GM18511 (cell line): ENCODE measurements around the gene ZNF664.

Experiments used
- ATAC-seq: cut with Tn5 transposase; IDR thresholded peaks from one replicate; pipeline ENCODE4 v1.9.1; 2021; ENCODE audit warnings: mild to moderate bottlenecking, moderate library complexity; ENCODE audit not compliant: unreplicated experiment

Gene ZNF664

DNA sequence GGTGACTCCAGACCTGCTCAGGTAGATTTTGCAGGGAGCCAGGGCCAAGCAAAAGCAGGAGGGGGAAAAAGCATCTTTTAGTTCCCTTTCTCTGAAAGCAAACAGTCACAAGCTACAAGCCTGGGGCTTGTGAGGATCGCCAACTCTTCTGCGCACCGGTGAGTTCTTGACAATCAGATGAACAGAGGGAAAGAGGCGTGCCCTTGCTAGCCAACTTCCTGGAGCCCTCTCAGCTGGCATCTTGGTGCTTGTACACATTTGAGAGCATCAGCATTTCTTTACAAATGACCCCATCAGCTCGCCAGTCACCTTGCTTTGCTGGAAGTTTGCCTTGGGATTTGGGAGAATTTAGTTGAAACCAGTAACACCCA is 55.5 kb downstream of the ZNF664 start:
- no peak for ATAC-seq

- no peak for ATAC-seq
Measured at GRCh38 chr12:124030008-124030407, 57.0 kb downstream of the ZNF664 start.

DNA sequence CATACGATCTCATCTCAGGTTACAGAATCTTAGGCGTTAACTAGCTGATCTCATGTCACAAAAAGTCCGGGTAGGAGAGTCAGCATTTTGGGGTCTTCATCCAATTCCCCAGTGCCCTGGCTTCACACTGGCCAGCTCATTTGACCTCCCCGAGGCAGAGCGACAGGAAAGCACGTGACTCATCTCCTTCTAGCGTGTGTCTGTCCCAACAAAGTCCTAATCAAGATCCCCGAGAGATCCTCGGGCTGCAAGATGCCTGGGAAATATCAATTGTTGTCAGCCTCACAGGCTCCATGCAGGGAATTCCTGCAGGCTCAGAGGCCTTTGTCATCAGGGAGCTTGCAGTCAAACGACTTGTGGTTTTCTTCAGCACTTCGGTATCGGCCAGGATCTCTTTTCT is 57.5 kb downstream of the ZNF664 start:
- ATAC-seq = no peak

DNA sequence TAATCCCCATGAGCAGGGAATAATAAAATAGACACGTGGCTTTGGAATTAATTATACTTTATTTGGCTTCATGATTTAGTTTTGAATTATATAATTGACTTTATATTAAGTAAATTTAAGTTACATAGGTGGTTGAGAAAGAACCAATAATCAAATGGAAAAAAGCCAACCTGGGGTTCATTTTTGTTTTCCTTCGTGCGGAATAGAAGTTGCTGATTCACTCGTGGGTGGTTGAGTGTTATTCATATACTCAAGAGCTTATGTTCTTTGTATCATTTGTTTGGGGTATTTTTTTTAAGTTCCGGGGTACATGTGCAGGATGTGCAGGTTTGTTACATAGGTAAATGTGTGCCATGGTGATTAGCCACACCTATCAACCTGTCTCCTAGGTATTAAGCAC is 58.0 kb downstream of the ZNF664 start:
- no peak for ATAC-seq

DNA sequence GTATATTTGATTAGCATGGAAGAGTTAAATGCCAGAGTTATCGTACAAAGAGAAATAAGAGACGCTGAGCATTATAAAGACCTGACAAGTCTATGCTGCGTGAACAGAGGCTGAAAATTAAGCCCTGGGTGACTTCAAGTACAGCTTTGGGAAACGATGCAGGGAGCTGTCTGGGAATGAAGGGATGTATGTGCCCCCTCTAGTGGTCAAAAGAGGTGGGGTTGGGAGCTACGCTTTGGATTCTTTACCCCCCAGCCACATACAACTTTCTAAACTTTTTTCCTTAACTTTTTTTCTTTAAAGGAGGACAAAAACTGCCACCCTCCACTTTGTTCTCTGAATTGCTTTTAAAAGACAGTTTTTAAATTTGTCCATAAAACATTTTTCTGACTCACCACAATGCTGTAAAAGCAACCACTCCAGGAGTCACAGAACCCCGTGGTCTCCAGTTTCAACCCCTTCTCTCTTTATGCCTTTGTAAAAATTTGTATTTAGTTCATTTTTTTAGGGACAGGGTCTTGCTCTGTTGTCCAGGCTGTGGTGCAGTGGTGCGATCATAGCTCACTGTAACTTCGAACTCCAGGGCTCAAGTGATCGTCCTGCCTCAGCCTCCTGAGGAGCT is 59.4 kb downstream of the ZNF664 start:
- ATAC-seq = no peak

- ATAC-seq = no peak
Measured at GRCh38 chr12:124033859-124034258, 60.8 kb downstream of the ZNF664 start.

DNA sequence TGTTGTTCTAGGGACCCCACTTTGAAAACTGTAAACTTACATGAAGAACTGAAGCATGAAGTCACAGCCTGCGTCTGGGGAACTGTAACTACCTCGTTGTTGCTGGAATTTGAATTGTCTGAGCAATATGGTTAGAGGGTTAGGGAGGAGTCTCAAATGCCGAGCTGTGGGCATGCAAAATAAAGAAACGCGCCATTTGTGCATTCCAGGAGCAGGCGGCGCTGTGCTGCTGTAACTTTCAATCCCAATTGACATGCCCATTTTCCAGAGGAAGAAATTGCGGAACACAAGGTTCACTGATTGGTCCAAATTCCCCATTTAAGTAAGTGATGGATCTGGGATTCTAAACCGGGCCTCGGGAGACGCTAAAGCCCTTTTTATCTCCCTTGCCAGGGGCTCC is 61.3 kb downstream of the ZNF664 start:
- ATAC-seq = no peak

DNA sequence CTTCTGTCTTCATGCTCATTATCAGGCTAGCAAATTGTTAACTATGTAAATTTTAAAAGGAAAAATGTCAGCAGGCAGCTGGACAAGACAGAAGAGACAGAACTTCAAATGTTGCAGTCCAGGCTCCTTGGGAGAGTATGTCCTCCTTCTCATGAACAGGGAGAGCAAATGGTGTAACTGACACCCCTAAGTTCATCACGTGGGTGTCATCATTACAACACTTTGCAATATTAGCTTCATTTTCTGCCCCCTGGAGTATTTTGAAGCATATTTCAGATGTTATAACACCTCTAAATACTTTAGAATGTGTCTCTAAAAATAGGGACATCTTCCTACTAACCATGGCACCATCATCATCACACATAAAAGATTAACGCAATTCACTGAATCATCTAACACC is 62.1 kb downstream of the ZNF664 start:
- no peak for ATAC-seq

DNA sequence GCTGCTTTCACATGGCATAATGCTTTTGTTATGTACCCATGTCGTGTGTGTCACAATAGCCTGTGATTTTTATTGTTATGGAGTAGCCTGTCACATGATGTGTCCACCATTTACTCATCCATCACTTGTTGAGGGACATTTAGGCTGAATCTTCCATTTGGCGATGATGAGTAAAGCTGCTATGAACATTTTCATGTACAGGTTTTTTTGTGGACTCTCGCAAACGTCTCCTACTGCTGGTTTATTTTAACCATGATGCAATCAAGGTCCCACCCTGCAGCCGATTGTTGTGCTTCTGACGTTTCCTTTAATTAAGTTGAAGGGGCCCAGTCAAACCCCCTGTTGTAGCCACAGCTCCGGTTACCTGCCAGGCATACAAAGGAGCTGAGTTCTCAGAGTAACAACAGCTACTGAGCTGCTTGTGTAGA is 63.2 kb downstream of the ZNF664 start:
- ATAC-seq = no peak

DNA sequence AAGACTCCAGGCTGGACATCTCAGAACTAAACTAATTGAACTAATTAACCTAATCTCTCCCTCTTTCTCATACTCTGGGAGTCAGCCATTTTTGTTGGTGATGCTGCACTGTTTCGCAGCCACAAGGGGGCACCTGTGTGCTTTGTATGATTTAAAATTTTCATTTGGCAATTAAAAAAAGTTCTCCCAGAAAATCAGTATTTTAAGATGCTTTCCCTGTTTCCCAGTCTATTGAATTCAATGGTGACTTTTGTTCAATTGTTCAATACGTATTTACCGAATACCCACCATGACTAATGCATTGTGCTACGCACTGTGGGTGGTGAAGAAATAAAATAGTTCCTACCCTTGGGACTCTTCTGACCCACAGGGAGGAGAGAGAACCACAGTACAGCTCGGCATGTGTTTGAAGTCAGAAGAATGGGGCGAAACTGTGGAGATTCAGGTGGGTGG is 63.7 kb downstream of the ZNF664 start:
- ATAC-seq = no peak

DNA sequence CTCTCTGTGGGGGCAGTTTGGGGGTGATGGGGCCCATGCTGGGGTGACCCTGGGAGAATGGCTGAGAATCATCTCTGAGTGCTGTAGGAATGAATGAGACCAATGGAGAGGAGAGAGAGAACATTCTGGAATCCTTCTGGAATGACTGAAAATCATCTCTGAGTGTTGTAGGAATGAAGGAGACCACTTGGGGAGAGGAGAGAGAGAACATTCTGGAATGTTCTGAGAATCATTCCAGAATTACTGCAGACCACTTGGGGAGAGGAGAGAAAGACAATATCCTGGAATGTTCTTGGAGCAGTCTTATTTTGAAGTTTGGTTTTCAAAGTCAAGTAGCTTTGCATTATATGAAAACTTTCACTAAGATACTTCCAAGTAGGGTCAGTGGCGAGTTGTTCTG is 64.3 kb downstream of the ZNF664 start:
- no peak for ATAC-seq

DNA sequence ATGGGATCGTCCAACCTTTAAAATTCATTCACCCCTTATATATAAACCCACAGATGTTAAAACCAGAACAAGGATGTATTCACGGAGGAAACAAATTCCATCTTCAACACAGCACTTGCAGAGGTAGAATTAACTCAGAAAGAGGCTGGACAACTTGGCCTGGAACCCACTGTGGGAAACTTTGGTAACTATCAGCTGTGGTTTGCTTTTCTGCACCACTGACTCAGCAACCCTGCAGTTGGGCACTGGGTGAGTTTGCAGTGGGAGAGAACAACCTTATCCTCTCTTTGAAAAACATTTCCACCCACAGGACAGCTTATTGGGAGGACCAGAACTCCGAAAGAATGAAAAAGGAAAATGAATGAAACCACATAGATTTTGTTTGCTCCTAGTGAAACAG is 66.3 kb downstream of the ZNF664 start:
- ATAC-seq = no peak

DNA sequence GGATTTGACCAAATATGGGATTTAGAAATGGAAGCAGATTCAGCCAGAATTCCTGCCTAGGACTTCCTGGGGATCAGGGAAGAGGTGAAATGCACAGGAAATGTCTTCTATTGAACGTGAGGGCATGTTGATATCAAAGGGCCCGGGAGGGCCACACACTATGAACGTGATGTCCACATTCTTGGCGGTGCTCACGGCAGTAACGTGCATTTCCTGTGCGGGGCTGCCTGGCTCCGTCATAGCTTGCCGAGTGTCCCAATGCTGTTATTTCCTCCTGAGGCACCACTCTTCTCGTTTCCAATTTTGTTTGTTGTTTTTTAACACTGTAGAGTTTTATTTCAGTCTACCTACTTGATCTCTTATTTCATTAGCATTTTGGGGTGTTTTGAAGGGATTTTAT is 67.3 kb downstream of the ZNF664 start:
- ATAC-seq = no peak

GRCh38 chr12:124040737-124041136 is 67.7 kb downstream of the ZNF664 start:
- no peak for ATAC-seq

DNA sequence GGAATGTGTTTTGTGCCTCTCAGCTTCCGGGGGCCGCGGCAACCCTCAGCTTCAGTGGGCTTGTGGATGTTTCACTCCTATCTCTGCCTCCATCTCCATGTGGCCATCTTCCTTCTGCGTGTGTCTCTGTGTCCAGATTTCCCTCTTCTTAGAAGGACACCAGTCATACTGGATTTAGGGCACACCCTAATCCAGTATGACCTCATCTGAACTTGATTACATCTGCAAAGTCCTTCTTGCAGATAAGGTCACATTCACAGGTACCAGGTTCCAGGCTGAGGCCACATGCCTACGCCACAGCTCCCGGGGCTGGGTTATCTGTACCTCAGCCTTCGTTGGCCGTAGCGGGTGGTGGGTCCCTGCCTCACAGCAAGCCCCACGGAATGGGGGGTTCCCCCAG is 68.9 kb downstream of the ZNF664 start:
- no peak for ATAC-seq

GRCh38 chr12:124044021-124044420 is 71.0 kb downstream of the ZNF664 start:
- ATAC-seq = no peak

DNA sequence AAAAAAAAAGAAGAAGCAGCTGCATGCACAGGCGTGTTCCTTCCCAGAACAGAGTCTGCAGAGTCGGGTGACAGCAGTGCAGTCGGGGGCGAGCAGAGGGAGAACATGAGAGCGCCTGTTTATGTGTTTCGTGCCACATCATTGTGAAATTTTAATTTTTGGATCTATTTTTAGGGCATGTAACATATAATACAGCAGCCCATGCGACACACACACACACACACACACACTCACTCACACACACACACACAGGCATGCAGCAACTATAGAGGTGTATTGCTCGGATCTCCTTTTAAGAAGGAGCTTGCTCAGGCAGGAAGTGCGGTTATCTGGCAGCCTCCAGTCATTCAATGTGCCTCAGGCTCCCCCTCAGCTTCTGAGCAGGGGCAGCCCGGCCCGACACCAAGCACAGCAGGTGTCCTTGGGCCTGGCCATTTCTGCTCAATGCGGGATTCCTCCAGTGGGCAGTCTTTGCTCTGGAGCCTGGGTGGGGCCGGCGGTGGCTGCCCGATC is 71.8 kb downstream of the ZNF664 start:
- ATAC-seq = no peak

GRCh38 chr12:124045671-124046455 is 72.8 kb downstream of the ZNF664 start:
- no peak for ATAC-seq

- ATAC-seq = no peak
Measured at GRCh38 chr12:124046456-124046740, 73.4 kb downstream of the ZNF664 start.

DNA sequence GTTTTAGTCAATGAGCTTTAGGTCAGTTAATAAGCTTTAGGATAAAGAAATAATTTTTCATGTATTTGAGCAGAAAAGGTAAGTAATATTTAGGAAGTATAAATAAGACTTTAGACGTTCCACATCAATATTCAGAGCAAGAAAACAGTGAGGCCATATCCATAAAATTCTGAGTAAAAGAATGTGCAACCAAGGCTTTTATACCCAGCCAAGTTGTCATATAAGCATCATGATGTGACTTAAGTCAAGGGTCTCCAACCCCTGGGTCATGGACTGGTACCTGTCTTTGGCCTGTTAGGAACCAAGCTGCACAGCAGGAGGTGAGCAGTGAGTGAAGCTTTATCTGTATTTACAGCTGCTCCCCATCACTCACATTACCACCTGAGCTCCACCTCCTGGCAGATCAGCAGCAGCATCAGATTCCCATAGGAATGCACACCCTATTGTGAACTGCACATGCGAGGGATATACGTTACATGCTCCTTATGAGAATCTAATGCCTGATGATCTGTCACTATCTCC is 74.1 kb downstream of the ZNF664 start:
- no peak for ATAC-seq

- ATAC-seq = no peak
Measured at GRCh38 chr12:124049451-124050094, 76.6 kb downstream of the ZNF664 start.

GRCh38 chr12:124053851-124054250 is 80.8 kb downstream of the ZNF664 start:
- ATAC-seq = no peak
